Stimulated activated CD8-positive, alpha-beta memory T cell treated with anti-CD3 and anti-CD28 coated beads, Interleukin-4, amount 100 ng/mL, for 48 hours (primary cell): Measurements from ENCODE around the gene NKAIN2.

Experiments used
- DNase-seq: peaks from one replicate; pipeline ENCODE4 v3.0.0-alpha.2; 2020

NKAIN2 gene

DNA sequence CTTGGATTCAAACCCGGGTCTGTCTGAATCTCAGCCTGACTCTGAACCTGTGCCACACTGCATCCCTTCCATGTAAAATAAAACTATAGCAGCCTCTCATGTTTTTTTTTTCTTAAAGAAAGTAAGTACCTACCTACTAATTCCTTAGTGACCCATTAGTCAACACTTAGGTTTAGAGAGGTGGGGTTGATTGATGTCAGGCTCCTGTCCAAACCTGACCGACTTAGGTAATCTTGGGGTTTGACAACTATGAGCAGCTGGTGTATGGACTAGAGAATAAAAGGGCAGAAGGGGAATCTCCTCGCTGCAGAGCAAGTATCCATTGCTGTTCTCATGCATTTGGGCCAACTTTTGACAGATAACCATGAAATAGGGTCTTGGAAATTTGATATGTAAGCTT, 6.5 kb downstream of the NKAIN2 start:
- no peak for DNase-seq

GRCh38 chr6:123810948-123811347, 7.3 kb downstream of the NKAIN2 start:
- no peak for DNase-seq

DNA sequence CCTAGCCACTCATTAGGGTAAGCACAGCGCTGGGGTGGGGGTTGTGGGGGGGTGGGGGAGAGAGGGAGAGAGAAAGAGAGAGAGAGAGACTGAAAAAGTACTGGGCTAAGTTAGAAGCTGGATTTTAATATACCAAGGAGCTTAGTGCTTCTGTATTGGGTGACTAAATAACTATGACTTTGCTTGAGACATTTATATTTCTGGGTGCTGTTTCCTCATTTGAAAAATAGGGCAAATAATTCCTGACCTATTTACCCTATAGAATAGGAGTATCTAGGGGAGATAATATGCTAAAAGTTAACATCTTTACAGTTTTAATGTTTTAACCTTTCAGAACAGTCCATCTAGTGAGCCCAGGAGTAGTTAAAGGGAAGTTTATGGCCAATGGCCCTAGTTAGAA, 7.7 kb downstream of the NKAIN2 start:
- DNase-seq: no peak

- no peak for DNase-seq
Observed at GRCh38 chr6:123812621-123813020, 9.0 kb downstream of the NKAIN2 start.

DNA sequence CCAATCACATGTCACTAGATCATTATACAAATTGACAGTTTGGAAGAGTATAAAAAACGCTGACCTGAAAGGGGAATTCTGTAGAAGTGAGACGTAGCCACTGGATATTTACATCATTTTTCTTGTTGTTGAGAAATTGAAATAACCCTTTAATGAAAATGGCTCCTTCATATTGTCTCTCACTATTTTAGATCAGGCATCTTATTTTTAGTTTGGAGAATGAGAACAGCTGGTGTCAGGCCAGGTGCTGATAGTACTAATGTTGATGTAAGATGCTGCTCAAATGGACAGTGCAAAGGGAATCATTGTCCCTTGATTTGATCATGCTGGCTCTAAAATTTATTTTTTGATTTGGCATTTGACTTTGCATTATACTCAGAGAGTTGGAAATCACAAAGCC, 17.4 kb downstream of the NKAIN2 start:
- DNase-seq: no peak

DNA sequence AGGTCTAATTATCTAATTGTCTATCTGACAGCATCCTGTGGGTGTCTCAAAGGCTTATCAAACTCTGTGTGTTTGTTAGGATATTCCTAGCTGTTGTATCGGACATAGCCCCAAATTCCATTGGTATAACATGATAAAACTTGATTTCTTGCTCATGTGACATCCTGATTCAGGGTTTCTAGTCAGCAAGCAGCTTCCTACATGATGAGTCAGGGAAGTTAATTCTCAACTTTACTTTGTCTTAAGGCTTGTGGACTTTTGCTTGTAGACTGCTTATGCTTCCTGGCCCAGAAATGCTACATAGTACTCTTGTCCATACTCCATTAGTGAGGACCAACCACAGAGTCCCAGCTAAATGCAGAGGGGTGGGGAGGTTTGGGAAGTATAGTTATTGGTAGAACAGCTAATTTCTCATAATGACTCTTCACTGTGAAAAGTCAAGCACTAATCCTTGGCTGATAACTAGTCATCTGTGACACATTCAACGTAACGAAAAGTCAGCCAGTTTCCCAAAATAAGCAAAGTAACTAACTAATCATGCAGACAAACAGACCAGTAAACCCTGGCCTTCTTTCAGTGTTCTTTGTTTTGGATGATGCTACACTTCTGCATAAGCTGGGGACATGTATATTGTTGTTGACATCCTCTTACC, 25.8 kb downstream of the NKAIN2 start:
- no peak for DNase-seq

GRCh38 chr6:123830120-123830519, 26.5 kb downstream of the NKAIN2 start:
- DNase-seq: no peak

DNA sequence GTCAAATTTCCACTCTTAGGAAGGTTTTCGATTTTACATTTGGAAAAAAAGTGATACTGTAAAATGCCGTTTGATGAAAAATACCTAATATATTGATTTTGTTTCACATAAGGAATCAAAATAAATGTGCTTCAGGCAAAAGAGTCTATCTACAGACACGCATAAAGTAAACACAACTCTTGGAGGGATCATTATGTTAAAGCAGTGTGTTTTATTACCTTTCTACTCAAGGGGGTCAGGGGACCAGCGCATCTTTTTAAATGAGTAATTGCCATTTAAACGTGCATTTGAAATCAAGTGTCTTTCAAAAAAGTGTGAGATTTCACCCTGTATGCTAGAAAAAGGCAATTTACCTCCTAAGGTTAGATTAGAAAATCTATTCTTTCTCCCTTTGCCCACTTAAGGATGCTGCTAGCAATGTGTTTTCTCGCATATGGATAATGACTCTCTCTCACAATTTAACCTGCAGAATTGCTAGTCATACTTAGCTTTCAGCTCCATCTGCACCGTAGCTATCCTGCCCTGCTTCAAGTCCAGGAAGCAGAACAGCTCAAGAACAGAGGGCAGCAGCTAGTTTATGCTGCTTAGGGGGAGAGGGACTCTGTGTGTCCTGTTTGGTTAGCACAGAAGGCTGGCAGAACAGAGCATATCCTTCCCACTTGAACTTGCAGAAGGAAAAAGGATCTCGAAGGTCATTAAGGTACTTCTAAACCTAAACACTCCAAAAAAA, 35.0 kb downstream of the NKAIN2 start:
- no peak for DNase-seq

- no peak for DNase-seq
Observed at GRCh38 chr6:123841067-123841896, 37.6 kb downstream of the NKAIN2 start.

GRCh38 chr6:123844011-123844410, 40.3 kb downstream of the NKAIN2 start:
- no peak for DNase-seq

DNA sequence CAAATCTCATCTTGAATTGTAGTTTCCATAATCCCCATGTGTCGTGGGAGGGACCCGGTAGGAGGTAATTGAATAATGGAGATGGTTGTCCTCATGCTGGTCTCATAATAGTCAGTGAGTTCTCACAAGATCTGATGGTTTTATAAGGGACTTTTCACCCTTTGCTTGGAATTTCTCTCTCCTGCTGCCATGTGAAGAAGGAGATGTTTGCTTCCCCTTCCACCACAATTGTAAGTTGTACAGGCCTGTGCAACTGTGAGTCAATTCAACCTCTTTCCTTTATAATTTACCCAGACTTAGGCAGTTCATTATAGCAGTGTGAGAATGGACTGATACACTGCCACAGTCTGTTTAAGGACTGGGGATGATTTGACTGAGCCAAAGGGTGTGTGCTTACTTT, 44.7 kb downstream of the NKAIN2 start:
- DNase-seq: no peak

DNA sequence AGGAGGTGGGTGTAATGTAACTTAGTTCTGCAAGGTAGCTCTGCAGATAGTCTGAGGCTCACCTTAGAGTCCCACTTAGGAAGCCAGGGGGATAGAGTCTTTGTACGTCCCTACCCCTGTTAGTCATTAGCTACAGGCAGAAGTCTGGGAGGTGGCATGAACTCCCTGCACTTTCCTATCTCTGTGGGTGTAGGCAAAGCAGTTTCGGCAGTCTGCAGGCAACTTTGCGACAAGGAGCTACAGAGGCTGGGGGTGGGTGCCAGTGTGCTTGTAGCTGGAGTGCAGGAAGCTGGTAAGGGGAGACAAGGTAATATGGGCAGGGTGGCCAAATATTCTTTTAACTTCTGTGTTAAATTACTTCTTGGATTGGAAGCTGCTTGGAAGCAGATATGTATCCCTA, 45.7 kb downstream of the NKAIN2 start:
- DNase-seq: no peak

DNA sequence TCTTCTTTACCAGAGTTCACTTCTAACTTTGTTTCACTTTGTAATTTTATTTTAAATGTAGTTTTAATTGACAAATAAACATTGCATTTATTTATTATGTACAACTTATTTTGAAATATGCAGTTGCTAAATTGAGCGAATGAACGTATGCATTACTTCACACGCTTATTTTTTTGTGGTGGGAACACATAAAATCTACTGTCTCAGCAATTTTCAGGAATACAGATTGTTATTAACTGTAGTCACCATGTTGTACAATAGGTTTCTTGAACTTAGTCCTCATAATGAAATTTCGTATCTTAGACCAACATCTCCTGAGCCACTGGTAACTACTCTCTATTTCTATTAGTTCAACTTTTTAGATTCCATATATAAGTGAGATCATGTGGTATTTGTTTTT, 46.9 kb downstream of the NKAIN2 start:
- no peak for DNase-seq

DNA sequence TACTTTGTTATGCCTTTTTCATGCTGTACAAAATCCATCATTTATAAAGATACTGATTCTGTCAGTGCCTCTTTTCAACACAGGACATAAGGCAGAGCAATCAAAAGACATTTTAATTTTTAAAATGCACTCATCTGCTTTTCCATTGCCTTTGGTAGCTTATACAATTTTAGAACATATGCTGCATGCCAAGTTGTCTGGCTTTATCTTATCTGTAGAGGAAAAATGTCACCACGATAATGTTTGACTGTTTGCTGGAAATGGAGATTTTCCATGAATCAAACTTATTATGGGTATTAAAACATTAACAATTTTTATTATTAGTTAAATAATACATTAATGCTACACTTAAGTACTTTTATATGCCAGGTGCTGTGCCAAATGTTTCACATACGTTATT, 50.5 kb downstream of the NKAIN2 start:
- DNase-seq: no peak

DNA sequence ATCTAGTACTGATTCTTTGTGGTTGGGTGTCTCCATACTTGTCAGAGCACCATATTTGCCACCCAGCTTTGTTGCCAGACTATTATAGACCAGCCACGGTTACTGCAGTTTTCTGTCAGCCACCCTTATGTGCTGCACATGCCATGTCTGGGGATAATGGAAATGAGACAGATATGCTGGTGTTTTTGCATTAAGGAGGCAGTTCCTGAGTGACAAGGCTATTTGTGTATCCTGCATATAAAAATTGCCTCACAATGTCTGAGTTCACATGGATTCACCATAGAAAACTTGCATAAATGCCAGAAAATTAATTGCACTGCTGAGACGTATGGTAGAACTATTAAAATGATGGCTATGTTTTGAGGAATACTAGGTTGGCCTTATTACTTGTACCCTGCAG, 51.8 kb downstream of the NKAIN2 start:
- DNase-seq: no peak

GRCh38 chr6:123859291-123859690, 55.6 kb downstream of the NKAIN2 start:
- DNase-seq: no peak

- no peak for DNase-seq
Observed at GRCh38 chr6:123869334-123869733, 65.7 kb downstream of the NKAIN2 start.

GRCh38 chr6:123873974-123874373, 70.3 kb downstream of the NKAIN2 start:
- DNase-seq: no peak

DNA sequence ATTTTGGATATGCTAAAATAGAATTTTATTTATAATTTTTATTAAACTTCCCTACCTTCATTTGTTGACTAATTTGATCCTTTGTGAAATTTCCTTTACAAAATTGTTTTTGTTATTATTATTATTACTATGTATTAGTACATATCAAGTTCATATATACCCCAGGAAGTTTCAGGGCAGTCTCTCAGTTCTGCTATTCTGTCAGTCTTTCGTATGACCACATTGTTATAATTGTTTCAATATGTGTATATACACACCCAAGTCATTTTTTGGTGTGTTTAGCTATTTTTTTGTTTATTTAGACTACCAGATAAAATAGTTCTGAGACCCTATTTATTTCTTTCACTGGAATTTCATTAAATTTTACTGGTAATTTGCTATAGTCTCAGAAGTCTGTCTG, 72.1 kb downstream of the NKAIN2 start:
- DNase-seq: no peak

DNA sequence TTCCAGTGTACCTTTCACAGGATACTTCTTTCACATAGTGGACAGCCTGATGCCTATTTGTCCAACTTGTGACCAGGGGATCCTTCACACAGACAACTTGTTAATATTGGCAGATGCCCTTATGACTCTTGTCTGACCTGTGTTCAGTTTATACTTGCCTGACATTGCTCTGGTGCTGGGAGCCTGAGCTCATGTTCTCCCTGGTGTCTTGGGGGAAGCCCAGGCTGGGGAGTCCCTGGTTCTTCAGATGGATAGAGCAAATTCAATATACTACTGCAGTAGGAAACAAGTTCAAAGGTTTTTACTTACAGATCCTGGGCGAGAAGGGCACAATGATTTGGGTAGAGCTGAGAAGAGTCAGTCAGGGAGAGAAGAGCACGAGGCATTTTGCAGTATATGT, 76.1 kb downstream of the NKAIN2 start:
- DNase-seq: no peak

- DNase-seq: no peak
Observed at GRCh38 chr6:123888771-123889513, 85.3 kb downstream of the NKAIN2 start.

DNA sequence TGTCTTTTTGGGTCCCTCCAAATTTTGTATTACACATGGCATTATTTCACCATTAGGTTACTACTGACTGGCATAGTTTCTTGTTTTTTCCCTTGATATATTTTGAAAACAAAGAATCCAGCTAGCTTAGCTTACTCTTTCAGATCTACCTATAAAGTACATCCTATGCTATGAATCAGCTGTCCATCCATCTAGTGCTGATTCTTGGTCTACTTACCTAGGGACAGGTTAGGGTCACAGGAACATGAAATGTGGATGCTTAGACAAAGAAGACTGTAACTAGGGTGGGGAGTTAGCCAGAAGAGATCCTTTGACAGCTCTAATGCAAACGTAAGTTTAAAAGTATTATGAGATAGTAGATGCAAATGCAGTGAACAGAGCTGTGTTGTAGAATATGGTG, 91.7 kb downstream of the NKAIN2 start:
- no peak for DNase-seq

DNA sequence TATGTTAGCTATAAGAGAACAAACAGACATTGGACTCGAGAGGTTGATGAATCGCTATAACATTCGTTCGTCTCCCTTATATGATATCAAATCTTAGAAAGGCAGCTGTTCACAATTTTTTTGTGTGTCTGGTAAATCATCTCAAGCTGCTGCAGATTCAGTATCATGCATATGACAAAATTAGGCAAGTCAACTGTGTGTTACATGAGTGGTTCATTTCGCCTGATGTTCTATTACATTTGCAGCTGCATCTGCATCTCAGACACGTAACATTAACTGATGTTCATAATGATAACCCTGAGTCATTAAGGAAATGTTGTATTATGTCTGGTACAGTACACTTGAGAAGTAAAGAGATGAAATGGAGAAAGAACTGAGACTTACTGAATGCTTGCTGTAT, 92.1 kb downstream of the NKAIN2 start:
- DNase-seq: no peak
